Astrocyte of the spinal cord (primary cell): ENCODE data around the gene VPS54.
A peak's percentile ranks its signal among the peaks of the same experiment; 100 is the strongest.
"Not testable (repeated sequence)": the region's sequence is repeated elsewhere in the genome, so short reads cannot be mapped to it uniquely, and the experiment has no call there.

Experiments used
- DNase-seq: peaks from one replicate; pipeline ENCODE4 v3.0.0; 2011; ENCODE audit warnings: low read depth, low spot score
- H3K4me3 ChIP-seq: 2 replicates; pipeline ENCODE4 v1.5.1; 2011; ENCODE audit warnings: low read depth, mild to moderate bottlenecking, low read length, moderate library complexity
- in situ Hi-C: cut with HindIII; loops from 2 replicates; pipeline ENCODE4 v1.10.0; 2017; ENCODE audit warnings: low sequenced_read_pairs
- TF ChIP-seq, protein P1 (sequence below): IDR thresholded peaks from 2 replicates; pipeline ENCODE4 v1.5.1; 2012; ENCODE audit warnings: low read depth, mild to moderate bottlenecking, low read length, inconsistent platforms

The VPS54 gene

DNA sequence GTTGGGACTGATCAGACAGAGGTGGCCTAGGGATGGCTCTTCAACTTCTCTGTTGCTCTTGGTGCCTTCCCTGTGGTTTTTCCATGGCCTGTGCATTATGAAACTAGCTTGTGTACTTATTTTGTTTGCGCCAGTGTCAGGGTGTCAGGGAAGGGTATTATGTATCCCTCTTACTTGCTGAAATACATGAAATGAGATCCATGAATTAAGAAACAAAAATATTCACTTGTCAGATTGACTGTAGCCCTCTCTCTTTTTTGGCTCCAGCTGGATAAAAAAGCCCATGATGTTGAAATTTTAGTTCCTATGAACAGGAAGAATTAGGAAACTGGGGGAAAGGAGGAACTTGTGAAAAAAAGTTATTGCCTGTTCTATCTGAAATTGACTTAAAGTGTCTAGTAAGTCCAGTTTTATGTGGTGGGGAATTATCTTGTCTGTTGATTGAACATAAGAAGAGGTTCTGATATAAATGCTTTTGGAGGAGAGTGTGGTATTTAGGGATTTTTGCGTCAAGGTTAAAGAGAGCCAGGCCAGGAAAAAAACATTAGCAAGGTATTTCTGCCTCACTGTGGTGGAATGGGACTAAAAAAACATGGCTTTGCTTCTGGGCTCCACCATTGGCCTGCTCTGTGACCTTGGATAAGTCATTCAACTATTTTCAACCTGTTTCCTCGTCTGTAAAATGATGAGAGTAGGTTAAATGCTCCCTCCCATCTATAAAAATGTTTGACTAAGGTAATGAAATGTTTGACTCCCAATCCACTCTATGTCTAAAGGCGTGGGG lies 165.5 kb downstream of the VPS54 start:
- in situ Hi-C loops, result no loop called here
- TF ChIP-seq, protein P1, sequence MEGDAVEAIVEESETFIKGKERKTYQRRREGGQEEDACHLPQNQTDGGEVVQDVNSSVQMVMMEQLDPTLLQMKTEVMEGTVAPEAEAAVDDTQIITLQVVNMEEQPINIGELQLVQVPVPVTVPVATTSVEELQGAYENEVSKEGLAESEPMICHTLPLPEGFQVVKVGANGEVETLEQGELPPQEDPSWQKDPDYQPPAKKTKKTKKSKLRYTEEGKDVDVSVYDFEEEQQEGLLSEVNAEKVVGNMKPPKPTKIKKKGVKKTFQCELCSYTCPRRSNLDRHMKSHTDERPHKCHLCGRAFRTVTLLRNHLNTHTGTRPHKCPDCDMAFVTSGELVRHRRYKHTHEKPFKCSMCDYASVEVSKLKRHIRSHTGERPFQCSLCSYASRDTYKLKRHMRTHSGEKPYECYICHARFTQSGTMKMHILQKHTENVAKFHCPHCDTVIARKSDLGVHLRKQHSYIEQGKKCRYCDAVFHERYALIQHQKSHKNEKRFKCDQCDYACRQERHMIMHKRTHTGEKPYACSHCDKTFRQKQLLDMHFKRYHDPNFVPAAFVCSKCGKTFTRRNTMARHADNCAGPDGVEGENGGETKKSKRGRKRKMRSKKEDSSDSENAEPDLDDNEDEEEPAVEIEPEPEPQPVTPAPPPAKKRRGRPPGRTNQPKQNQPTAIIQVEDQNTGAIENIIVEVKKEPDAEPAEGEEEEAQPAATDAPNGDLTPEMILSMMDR, result no peak
- no peak overlapping the region for H3K4me3 ChIP-seq
- no peak for DNase-seq

DNA sequence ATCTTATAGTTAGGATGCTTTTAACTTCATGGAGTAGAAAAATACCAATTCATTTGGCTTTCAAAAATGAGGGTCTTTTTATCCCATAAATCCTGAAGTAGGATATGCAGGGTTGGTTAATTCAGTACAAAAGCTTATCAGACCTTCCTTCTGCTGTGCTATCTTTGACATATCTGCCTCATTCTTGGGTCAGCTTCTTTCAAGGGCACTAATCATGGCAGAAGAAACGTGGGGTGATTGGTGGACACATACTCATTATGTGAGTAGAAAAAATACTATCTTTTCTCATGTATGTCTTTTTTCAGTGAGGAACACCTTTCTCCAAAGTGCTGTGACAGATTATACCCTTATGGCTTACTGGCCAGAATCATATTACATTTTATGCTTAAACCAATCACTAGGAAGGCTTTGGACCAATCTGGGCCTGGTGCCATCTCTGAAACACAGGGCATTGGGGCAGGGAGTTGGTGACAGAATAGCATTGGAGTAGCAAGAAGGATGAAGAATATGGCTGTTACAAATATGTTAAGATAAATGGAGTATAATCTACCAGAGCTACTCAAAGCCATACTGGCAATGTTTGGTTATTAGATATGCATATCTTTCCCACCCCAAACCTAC lies 167.4 kb downstream of the VPS54 start:
- no peak for DNase-seq
- TF ChIP-seq, protein P1, result no peak
- no peak overlapping the region for H3K4me3 ChIP-seq
- in situ Hi-C loops, result no loop called here

DNA sequence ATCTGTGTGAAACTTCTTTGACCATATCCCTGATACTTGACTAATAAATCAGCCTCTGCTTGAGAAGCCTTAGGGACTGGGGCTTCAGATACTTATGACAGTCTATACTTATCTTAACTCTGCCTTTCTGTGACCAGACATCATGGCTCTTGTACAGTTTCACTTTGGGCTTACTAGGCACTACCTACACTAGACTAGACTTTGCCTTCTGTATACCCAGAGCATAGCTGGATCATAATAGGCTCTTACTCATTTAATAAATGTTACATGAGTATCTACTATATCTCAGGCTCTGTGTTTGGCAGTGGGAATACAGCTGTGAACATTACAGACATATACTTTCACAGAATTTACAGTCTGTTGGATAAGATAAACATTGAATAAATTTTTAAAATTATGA lies 168.6 kb downstream of the VPS54 start:
- in situ Hi-C loops, result no loop called here
- DNase-seq, result no peak
- TF ChIP-seq, protein P1, result no peak
- H3K4me3 ChIP-seq, result no peak overlapping the region

DNA sequence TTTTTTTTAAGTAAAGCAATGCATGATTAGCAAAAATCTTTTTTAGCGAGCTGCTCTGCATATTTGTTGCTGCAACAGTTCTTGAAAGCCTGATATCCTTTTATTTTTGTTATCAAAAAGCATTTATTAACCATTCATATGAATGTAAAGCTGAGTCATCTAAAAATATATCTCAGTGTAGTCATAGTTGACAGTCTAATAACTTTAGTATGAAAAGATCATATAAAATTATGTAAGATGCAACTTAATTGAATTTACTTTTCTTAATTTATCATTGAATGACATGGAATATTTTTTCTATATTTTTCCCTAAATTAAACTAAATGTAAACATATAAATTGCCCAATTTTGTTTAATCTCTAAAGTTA lies 169.0 kb downstream of the VPS54 start:
- no peak overlapping the region for H3K4me3 ChIP-seq
- TF ChIP-seq, protein P1, result no peak

DNA sequence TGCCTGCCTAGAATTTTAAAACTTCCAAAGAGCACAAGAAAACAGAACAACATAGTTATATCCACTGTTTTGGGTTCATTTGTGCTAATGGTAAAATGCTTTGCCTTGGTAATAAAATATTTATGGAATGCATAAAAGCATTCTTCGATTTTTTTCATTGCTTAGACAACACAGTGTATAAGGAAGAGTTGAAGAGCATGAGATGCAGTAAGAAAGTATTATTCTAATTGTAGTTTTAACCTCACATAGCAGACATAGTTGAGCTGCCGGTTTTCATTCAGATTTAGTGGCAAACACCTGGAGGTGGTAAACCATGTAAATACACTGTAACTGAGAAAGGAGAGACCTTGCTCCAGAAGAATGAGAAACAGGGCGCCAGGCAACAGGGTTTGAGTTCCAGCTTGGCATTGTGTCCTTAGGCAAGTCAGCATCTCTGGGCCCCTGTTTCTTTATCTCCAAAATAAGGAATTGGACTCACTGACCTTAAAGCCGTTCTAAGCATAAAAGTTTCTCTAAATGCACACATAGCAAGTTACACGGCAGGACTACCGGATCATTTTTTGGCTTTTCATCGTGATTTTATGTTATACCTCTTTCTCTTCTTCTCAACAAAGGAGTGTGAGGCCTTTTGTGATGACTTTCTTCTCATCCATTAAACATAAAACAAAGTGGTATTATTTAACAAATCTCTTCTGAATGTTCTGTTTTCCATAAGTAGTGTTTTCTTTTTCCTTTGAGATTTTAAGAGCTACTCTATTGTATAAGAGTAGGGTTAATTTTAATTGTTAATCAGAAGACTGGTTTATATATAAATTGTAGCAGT lies 169.6 kb downstream of the VPS54 start:
- DNase-seq, result peak; percentile 54
- TF ChIP-seq, protein P1, result no peak
- in situ Hi-C loops, result no loop called here
- no peak overlapping the region for H3K4me3 ChIP-seq

More for the DNA sequence above, 169.0 kb downstream of the VPS54 start:
- in situ Hi-C loops, result no loop called here
- no peak for DNase-seq

DNA sequence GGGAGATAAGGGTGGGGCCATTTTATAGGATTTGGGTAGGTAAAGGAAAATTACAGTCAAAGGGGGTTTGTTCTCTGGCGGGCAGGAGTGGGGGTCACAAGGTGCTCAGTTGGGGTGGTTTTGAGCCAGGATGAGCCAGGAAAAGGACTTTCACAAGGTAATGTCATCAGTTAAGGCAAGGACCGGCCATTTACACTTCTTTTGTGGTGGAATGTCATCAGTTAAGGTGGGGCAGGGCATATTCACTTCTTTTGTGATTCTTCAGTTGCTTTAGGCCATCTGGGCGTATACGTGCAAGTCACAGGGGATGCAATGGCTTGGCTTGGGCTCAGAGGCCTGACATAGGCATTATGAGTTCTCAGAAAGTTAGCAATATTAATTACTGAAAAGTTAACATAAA lies 171.7 kb downstream of the VPS54 start:
- DNase-seq, in situ Hi-C loops, H3K4me3 ChIP-seq: not testable (repeated sequence)
